Erythroblast (primary cell): ENCODE measurements around the gene PRKCI.
"Not testable (repeated sequence)": the region's sequence is repeated elsewhere in the genome, so short reads cannot be mapped to it uniquely, and the experiment has no call there.

Experiments
- GATA1 ChIP-seq: IDR thresholded peaks from 2 replicates; pipeline ENCODE4 v1.6.1; 2011; ENCODE audit warnings: low read depth, mild to moderate bottlenecking, control low read depth, low read length, moderate library complexity
- POLR2A ChIP-seq: IDR thresholded peaks from 2 replicates; pipeline ENCODE4 v1.6.1; 2011; ENCODE audit warnings: mild to moderate bottlenecking, low read length

GRCh38 chr3:170195759-170196158 is 26.5 kb upstream of the PRKCI start:
- TF ChIP-seq POLR2A, GATA1: not testable (repeated sequence)
